ENCODE data around the gene SGF29.
A peak's percentile ranks its signal among the peaks of the same experiment; 100 is the strongest.
"Not testable (repeated sequence)": the region's sequence is repeated elsewhere in the genome, so short reads cannot be mapped to it uniquely, and the experiment has no call there.

SGF29 gene

GRCh38 chr16:28553776-28554633 is at the start of gene SGF29:
TSS of gene SGF29 (plus strand) at chr16:28553920. CDS start at chr16:28581070, 27,150 bp downstream.
- peak; percentile 91 for DNase-seq

GRCh38 chr16:28504707-28505404 is 48.9 kb upstream of the SGF29 start:
- no peak for DNase-seq

- no peak for DNase-seq
Observed at GRCh38 chr16:28505489-28506137, 48.1 kb upstream of the SGF29 start.

- no peak for DNase-seq
Observed at GRCh38 chr16:28511031-28511430, 42.7 kb upstream of the SGF29 start.

GRCh38 chr16:28511801-28512789 is 41.6 kb upstream of the SGF29 start:
- no peak for DNase-seq

GRCh38 chr16:28513484-28514181 is 40.1 kb upstream of the SGF29 start:
- DNase-seq, result no peak

- DNase-seq, result no peak
Observed at GRCh38 chr16:28514246-28514645, 39.5 kb upstream of the SGF29 start.

GRCh38 chr16:28520672-28521071 is 33.0 kb upstream of the SGF29 start:
- no peak for DNase-seq

- no peak for DNase-seq
Observed at GRCh38 chr16:28521436-28521835, 32.3 kb upstream of the SGF29 start.

- no peak for DNase-seq
Observed at GRCh38 chr16:28522792-28523191, 30.9 kb upstream of the SGF29 start.

- DNase-seq, result no peak
Observed at GRCh38 chr16:28524681-28525171, 29.0 kb upstream of the SGF29 start.

GRCh38 chr16:28526201-28527099 is 27.3 kb upstream of the SGF29 start:
- DNase-seq, result no peak

- DNase-seq, result not testable (repeated sequence)
Observed at GRCh38 chr16:28527100-28527785, 26.5 kb upstream of the SGF29 start.

- no peak for DNase-seq
Observed at GRCh38 chr16:28527985-28528384, 25.7 kb upstream of the SGF29 start.

- no peak for DNase-seq
Observed at GRCh38 chr16:28528463-28528867, 25.3 kb upstream of the SGF29 start.

GRCh38 chr16:28529124-28529523 is 24.6 kb upstream of the SGF29 start:
- no peak for DNase-seq

GRCh38 chr16:28531777-28532744 is 21.7 kb upstream of the SGF29 start:
- DNase-seq, result no peak

GRCh38 chr16:28532940-28533647 is 20.6 kb upstream of the SGF29 start:
- no peak for DNase-seq

Data from activated CD4-positive, alpha-beta T cell treated with anti-CD3 and anti-CD28 coated beads for 1 hour (primary cell).